MM.1S (cell line): ENCODE measurements around the gene CBFA2T3.

Experiments used
- DNase-seq: peaks from one replicate; pipeline ENCODE4 v3.0.0-alpha.2; 2015
- H2AFZ ChIP-seq: fragments of 300-600 bp; sonication (generic); 2 replicates; pipeline ENCODE4 v1.6.0; 2016; ENCODE audit warnings: antibody characterized with exemption, low read length
- H3F3A ChIP-seq: fragments of 300-600 bp; sonication (generic); 2 replicates; pipeline ENCODE4 v1.6.1; 2016; ENCODE audit warnings: mild to moderate bottlenecking, antibody characterized with exemption, low read length, moderate library complexity, mixed read lengths; ENCODE audit not compliant: insufficient read depth
- H3K27ac ChIP-seq: fragments of 300-600 bp; sonication (generic); 2 replicates; pipeline ENCODE4 v1.5.1; 2016; ENCODE audit warnings: mild to moderate bottlenecking, low read length
- H3K27me3 ChIP-seq: fragments of 300-600 bp; sonication (generic); replicated peaks from 2 replicates; pipeline ENCODE4 v1.6.0; 2016; ENCODE audit warnings: low read length; ENCODE audit not compliant: insufficient read depth
- H3K36me3 ChIP-seq: fragments of 300-600 bp; sonication (generic); replicated peaks from 2 replicates; pipeline ENCODE4 v1.6.1; 2016; ENCODE audit warnings: mild to moderate bottlenecking, low read length, mixed read lengths; ENCODE audit not compliant: insufficient read depth
- H3K4me1 ChIP-seq: fragments of 300-600 bp; sonication (generic); 2 replicates; pipeline ENCODE4 v1.6.1; 2016; ENCODE audit warnings: low read length, mixed read lengths
- H3K4me2 ChIP-seq: fragments of 300-600 bp; sonication (generic); 2 replicates; pipeline ENCODE4 v1.6.0; 2016; ENCODE audit warnings: low read depth, low read length
- H3K4me3 ChIP-seq: fragments of 300-600 bp; sonication (generic); 2 replicates; pipeline ENCODE4 v1.5.1; 2016; ENCODE audit warnings: low read length, mixed read lengths
- H3K79me2 ChIP-seq: fragments of 300-600 bp; sonication (generic); 2 replicates; pipeline ENCODE4 v1.6.1; 2016; ENCODE audit warnings: mixed run types, low read length, mixed read lengths
- H3K9ac ChIP-seq: fragments of 300-600 bp; sonication (generic); 2 replicates; pipeline ENCODE4 v1.6.1; 2016; ENCODE audit warnings: low read length, mixed read lengths
- H3K9me2 ChIP-seq: fragments of 300-600 bp; sonication (generic); replicated peaks from 2 replicates; pipeline ENCODE4 v1.6.1; 2016; ENCODE audit warnings: mild to moderate bottlenecking, low read length, mixed read lengths; ENCODE audit not compliant: insufficient read depth
- H3K9me3 ChIP-seq: fragments of 300-600 bp; sonication (generic); replicated peaks from 2 replicates; pipeline ENCODE4 v1.6.1; 2016; ENCODE audit warnings: mild to moderate bottlenecking, low read length, mixed read lengths; ENCODE audit not compliant: insufficient read depth
- H4K20me1 ChIP-seq: fragments of 300-600 bp; sonication (generic); 2 replicates; pipeline ENCODE4 v1.6.1; 2016; ENCODE audit warnings: mild to moderate bottlenecking, low read length, moderate library complexity, mixed read lengths; ENCODE audit not compliant: insufficient read depth
- EZH2 ChIP-seq: fragments of 300-600 bp; sonication (generic); optimal IDR thresholded peaks from 2 replicates; pipeline ENCODE3; 2017; ENCODE audit warnings: low read depth, mild to moderate bottlenecking, antibody characterized with exemption, low read length, mixed read lengths
- EZH2phosphoT487 ChIP-seq: fragments of 300-600 bp; sonication (generic); IDR thresholded peaks from 2 replicates; pipeline ENCODE4 v1.6.1; 2018; ENCODE audit warnings: antibody characterized with exemption, low read length
- TF ChIP-seq, protein P1 (sequence below): fragments of 300-600 bp; sonication (generic); IDR thresholded peaks from 2 replicates; pipeline ENCODE4 v1.5.1; 2016; ENCODE audit warnings: antibody characterized with exemption, low read length, mixed read lengths

Gene CBFA2T3

DNA sequence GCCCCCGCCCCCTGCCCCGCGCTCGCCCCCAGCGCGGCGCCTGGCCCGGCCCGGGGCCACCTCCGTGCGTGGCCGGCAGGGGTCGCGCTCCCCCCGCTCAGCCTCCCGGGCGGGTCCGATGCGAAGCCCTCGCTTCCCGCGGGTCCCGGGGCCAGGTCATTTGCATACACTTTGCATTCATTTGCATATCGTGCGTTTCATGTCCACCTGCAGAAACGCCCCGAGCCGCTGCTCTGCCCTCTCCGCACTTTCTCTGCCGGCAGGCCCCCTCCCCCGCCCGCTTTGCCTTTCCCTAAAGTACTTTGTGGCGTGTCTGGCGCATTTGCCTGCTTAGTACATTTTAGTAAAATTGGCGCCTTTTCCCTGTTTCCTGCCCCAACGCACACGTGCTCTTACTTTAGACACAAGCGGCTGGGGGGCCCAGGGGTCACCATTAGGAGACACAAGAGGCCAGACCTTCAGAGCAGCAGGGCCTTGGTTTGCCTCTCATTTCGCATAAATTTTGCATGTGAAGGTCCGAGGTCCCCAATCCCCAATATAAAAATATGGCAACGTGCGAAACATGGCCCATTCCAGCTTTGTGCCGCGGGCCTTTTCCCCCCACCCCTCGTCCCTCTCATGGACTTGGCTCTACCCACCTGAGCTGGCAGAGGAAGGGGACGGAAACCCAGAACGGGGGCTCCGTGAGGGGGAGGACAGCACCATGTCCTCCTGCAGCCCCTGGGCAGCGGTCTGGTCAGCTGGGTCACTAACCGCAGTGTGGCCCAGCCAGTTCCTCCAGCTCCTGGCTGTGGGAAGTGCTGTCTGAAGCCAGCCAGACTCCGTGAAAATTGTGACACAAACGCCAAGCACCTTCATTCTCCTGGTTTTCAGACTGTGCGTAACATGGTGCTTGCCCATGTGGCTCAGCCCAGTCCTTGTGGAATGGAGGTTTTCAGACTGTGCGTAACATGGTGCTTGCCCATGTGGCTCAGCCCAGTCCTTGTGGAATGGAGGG lies 34.8 kb downstream of the CBFA2T3 start:
- TF ChIP-seq EZH2phosphoT487 (no peak), EZH2 (no peak)
- TF ChIP-seq, protein P1, sequence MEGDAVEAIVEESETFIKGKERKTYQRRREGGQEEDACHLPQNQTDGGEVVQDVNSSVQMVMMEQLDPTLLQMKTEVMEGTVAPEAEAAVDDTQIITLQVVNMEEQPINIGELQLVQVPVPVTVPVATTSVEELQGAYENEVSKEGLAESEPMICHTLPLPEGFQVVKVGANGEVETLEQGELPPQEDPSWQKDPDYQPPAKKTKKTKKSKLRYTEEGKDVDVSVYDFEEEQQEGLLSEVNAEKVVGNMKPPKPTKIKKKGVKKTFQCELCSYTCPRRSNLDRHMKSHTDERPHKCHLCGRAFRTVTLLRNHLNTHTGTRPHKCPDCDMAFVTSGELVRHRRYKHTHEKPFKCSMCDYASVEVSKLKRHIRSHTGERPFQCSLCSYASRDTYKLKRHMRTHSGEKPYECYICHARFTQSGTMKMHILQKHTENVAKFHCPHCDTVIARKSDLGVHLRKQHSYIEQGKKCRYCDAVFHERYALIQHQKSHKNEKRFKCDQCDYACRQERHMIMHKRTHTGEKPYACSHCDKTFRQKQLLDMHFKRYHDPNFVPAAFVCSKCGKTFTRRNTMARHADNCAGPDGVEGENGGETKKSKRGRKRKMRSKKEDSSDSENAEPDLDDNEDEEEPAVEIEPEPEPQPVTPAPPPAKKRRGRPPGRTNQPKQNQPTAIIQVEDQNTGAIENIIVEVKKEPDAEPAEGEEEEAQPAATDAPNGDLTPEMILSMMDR: no peak
- no peak overlapping the region for H3K4me3 ChIP-seq
- H3K27ac ChIP-seq: no peak overlapping the region
- no peak overlapping the region for H3K4me2 ChIP-seq
- H2AFZ ChIP-seq: no peak overlapping the region
- no peak overlapping the region for H3K9ac ChIP-seq
- H3K9me3 ChIP-seq: no peaks in the 10 kb centered on the region
- H4K20me1 ChIP-seq: no peaks in the 10 kb centered on the region
- no peaks in the 10 kb centered on the region for H3K27me3 ChIP-seq
- no peaks in the 10 kb centered on the region for H3F3A ChIP-seq
- H3K4me1 ChIP-seq: no peaks in the 10 kb centered on the region
- H3K79me2 ChIP-seq: peaks cover 82% of the 10 kb centered on the region
- no peak for DNase-seq
- H3K36me3 ChIP-seq: no peaks in the 10 kb centered on the region
- H3K9me2 ChIP-seq: no peaks in the 10 kb centered on the region

DNA sequence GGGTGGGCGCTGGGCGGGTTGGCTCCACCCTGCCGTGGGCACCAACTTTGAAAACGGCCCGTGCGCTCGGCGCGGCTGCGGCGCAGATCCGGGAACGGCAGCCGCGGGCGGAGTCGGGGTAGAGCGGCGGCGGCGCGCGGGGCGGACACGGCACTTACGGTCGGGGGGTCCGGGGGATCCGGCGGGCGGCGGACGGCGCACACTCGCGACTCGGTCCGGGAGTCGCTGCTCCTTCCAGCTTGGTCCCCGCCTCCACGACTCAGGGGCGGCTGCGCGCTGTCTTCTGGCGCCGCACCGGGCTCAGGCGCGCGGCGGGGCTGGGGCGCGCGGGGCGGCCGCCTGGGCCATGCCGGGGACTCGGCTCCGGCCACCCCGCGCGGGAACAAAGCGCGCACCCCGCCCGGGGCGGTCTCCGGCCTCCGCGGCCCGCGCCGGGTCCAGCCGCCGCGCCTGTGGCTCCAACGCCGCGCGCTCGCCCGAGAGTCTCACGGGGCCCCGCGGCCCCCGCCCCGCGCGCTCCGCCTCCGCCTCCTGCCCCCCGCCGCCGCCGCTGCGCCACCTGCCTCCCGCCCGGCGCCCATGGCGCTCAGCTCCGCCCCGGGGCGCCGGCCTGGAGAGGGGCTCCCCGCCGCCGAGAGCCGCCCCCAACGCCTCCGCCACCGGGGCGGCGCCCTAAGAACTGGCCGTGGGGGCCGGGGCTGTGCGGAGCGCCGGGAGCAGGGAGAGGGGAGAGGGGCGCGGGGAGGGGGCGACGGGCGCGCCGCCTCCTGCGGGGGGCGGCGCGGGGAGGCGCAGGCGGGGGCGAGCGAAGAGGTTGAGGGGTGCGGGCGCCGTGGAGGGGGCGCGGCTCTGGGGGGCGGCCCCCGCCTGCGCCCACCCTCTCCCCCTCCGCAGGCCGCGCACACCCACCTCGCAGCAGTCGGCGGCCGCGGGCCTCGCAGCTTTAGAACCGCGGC lies 35.9 kb downstream of the CBFA2T3 start:
- Histone ChIP-seq H4K20me1 (no peaks in the 10 kb centered on the region), H3F3A (no peaks in the 10 kb centered on the region), H3K27me3 (no peaks in the 10 kb centered on the region), H3K36me3 (no peaks in the 10 kb centered on the region), H3K4me1 (no peaks in the 10 kb centered on the region), H3K4me3 (no peak overlapping the region), H3K9me3 (no peaks in the 10 kb centered on the region), H3K9ac (no peak overlapping the region), H3K4me2 (no peak overlapping the region), H3K79me2 (peaks cover 84% of the 10 kb centered on the region), H2AFZ (no peak overlapping the region), H3K27ac (no peak overlapping the region), H3K9me2 (no peaks in the 10 kb centered on the region)
- no peak for TF ChIP-seq EZH2
- TF ChIP-seq EZH2phosphoT487: no peak
- TF ChIP-seq, protein P1: no peak
- no peak for DNase-seq

DNA sequence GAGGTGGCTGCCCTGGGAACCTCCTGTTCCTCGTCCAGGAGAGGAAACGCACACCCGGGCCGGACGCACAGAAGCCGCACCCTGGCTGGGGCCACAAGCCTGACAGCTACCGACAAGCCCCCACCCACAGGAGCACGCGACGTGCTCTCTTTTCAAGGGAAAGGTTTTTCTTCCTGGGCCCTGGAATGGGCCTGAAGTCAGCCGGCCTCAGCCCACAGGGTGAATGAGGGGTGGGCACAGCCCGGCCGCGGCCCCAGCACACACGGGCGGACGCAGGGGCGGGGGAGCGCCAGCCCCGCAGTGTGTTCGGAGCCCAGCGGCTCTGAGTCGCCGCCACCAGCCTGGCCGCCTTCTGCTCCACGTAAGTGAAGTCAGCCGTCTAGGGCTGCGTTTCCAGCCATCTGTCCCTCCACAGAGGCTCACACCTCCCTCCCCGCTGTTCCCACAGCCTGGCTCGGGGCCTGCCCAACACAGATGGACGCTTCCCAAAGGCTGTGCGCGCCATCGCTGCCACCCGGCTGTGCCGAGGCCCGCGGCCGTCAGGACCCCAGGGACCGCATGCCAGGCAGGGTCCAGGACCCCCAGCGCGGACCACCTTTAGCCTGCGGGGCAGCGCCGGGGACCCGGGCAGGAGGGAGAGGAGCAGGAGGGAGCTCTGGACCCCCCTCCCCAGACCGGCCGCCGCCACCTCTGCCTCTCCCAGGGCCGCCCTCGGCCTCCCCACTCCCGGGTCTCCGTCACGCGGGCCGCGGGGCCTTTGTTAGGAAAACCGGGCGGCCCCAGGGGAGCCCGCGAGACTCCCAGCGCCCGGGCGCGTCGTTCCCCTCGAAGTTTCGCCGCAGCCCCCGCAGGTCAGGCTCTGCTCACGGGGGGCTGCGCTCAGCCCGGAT lies 36.8 kb downstream of the CBFA2T3 start:
- Histone ChIP-seq H3K9me2 (no peaks in the 10 kb centered on the region), H3K27ac (no peak overlapping the region), H3K4me3 (no peak overlapping the region), H3K9me3 (no peaks in the 10 kb centered on the region), H3K27me3 (no peaks in the 10 kb centered on the region), H3K4me2 (no peak overlapping the region), H3F3A (no peaks in the 10 kb centered on the region), H4K20me1 (no peaks in the 10 kb centered on the region), H3K9ac (no peak overlapping the region), H3K79me2 (peaks cover 85% of the 10 kb centered on the region), H3K36me3 (no peaks in the 10 kb centered on the region), H2AFZ (no peak overlapping the region), H3K4me1 (no peaks in the 10 kb centered on the region)
- DNase-seq: no peak
- no peak for TF ChIP-seq EZH2
- TF ChIP-seq, protein P1: no peak
- no peak for TF ChIP-seq EZH2phosphoT487
